Measurements from ENCODE around the gene RPL7A.
A peak's percentile ranks its signal among the peaks of the same experiment; 100 is the strongest.
"Not testable (repeated sequence)": the region's sequence is repeated elsewhere in the genome, so short reads cannot be mapped to it uniquely, and the experiment has no call there.

RPL7A gene

DNA sequence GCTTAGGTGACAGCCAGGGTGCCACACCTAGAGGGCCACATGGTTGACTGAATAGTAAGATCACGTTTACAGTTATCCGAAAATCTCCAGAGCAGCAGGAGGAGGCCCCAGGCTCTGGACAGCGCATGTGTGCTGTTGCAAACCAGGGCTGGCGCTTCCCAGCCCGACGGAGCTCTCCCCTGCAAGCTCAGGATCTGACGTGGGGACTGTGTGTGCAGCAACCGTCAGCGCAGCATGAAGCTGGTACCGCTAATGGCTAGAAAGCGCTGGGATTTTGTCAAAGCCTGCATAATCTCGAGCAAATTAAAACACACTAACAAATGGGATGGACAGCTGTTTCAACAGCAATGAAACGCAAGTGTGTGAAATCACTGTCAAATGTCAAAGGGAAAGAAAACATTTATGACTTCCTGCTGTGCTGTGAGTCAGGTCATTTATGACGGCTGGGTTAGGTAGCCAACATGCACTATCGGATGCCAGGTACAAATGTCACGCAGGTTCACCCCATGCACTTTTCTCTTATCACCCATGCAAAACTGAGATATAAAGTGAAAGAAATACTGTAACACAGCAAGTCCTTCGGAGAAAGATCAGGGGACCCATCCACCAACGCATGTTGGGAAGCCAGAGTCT lies 20.3 kb downstream of the RPL7A start:
- DNase-seq (ENCODE audit: low read depth): no peak

DNA sequence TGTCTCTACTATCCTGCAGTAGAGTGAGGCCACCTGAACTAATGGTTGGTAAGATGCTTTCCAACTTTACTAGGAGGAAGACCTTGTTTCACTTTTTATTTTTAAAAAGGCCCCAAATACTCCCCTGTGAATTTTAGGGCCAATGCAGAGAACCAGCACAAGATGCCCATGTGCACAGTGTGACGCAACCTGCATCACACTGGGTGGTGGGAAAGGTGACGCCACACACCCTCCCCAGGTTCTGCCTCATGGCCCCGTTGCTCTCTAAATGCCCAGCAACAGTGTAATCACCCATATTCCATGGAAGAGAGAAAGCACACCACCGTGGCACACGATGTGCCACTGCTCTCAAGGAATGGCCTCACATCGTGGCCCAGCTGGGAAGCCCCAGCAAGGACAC lies 21.4 kb downstream of the RPL7A start:
- DNase-seq (ENCODE audit: low read depth): no peak

DNA sequence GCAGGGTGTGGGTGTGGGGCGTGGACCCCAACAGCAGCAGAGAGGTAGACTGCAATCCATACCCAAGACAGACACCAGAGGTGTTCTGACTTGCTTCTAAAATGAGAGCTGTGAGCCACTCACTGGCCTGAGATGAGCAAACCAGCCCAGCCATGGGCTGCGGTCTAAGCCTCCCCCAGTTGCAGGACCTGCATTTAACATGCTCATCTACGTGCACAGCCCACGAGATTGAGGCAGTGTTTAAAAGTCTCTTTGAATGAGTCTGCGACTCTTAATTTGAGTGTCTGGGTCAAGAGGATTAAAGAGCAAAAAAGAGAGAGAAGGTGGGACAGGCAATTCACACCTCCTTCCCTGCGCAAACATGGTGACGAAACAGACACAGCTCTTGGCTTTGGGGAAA lies 21.9 kb downstream of the RPL7A start:
- DNase-seq (ENCODE audit: low read depth): no peak

DNA sequence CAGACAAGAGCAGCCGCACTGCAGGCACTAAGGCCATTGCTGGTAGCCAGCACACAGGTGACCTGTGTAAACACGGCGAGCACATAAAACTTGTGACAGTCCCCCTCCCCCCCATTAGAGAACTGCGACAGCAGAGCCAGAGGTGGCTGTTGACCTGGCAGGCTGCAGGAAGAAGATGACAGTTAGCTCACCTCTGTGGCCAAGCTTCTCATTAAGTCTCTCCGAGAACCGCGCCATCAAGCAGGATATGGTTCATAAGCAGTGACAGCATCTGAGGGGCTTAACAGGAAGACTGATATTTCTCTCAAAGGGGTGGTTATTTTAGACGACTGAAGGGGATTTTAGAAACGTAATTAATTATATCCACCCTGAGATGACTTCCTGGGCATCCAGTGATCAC lies 22.7 kb downstream of the RPL7A start:
- no peak for DNase-seq (ENCODE audit: low read depth)

DNA sequence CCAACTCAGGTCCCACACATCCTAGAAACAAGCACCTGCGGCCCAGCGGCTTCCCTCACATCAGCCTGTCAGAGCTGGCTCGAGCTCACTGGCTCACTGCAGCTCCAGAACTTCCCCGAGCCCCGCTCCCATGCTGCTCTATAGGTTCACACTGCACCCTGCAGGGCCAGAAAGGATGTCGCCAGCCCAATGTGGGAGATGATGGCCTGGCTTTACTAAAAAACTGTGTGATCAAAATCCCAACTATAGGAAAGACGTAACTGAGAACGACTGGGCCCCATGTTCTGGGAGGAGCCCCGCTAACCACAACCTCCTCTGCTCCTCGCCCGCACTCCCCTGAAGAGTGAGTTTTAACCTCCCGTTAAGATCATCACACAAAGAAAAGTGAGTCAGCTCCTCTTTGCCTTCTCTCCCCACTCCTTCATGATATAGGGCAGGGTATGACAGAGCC lies 23.3 kb downstream of the RPL7A start:
- peak; percentile 66 for DNase-seq (ENCODE audit: low read depth)

DNA sequence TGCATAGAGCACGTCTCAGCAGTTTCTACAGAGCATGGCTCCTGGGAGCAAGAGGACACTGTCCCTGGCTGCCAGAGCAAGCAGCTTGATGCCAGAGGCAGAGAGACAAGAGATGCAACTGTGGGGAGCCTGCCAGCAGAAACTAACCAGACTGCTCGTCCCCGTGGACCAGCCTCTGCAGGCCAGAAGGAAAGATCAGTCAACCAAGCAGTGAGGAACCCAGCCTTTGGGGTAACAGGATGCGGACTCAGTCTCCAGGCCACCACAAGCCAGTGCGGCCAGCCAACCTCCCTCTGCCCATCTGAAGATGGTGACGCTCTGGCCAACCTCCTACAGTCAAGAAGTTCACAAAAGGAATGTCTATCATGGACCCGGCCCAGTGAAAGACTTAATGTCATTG lies 24.1 kb downstream of the RPL7A start:
- no peak for DNase-seq (ENCODE audit: low read depth)

DNA sequence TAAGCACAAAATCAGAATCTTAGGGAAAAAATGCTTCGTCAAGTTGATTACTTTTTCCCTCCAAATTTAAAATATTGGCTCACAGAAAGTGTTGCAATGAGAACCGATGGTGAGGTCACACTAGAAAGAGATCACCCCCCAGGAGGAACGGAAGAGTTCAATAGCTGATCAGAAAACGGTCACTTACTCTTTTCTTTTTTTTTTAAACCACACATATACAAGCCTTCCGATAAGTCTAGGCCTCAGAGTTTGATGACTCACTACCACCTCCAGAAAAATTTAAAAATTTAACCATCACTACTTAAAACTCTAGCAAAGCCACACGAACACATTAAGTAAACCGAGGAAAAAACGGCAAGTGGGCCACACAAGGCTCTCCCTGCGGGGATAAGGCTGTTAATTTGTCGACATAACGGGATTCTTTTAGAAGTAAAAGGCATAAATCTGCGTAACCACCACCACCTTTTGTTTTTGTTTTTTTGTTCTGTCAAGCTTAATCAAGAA lies 26.6 kb downstream of the RPL7A start:
- no peak for DNase-seq (ENCODE audit: low read depth)

DNA sequence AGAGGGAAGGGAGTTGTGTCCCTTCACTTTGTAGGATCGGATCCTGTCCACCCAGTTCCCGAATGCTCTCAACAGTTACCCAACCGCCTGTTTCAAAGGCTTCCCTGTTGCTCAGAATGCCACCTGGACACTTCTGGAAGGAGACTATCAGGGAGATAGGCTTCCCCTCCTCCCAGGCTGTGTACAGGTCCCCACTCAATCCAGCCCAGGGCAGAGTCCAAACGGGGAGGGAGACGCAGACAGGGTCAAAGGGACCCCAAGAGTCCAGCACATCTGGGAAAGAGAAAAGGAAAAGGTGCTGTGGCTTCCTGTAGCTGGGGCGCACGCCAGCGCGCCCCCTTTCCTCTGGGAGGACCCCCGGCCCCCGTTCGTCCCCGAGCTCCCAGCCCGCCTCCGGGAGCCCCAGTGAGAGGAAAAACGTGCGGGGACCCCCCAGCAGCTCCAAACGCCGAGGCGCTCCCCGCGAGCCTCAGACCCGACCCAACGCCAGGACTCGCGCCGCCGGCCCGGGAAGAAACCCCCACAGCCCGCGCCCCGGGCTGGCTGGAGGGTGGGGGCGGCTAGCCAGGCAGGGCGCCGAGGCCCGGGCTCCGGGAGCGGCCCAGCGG lies 27.2 kb downstream of the RPL7A start:
- no peak for DNase-seq (ENCODE audit: low read depth)

DNA sequence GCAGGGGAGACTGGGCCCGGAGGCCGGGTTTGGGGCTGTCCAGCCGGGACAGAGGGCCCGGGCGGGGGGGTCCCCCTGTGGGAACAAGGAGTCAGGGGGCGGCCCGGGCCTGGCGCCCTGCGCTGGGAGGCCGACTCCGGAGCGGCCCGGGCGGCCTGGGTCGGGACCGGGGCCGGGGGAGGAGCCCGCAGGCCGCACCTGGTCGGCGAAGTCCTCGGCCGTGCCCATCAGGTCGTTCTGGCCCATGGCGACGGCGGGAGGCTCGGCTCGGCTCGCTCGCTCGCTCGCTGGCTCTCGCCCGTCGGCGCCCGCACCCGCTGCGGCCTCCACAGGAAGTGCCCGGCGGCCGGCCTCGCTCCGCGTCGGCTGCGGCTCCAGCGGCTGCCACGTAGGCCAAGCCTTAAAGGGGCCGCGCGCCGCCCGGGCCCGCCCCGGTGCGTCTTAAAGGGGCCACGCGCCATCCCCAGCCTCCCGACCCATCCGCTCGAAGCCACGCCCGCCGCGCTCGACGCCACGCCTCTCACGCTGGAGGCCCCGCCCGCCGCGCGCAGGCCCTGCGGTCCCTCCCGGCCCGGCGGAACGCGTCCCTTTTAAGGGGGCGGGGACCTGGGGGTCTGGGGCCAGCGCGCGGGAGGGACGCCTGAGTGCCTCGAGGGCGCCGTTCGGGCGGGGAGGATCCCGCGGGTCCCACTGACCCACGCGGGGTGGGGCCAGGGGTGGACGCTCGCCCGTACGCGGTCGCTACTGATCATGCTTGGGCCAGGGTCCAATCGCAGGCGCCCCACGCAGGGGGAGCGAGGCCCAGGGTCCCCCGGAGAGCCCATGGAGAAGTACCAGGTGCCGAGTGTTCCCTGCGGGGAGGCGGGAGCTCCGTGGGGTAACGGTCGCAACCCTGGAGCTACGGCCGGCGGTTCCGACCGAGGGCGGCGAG lies 28.0 kb downstream of the RPL7A start, which contains the start of the genes STKLD1 and SURF4:
Gene STKLD1 (plus strand): TSS at position 643 of the 931 bp plus-strand sequence. CDS start 108 bp downstream, at position 751.
Gene SURF4 (minus strand): TSS at position 337 of the 931 bp plus-strand sequence. CDS start 91 bp downstream, at position 246.
- DNase-seq (ENCODE audit: low read depth): peak; percentile 91

DNA sequence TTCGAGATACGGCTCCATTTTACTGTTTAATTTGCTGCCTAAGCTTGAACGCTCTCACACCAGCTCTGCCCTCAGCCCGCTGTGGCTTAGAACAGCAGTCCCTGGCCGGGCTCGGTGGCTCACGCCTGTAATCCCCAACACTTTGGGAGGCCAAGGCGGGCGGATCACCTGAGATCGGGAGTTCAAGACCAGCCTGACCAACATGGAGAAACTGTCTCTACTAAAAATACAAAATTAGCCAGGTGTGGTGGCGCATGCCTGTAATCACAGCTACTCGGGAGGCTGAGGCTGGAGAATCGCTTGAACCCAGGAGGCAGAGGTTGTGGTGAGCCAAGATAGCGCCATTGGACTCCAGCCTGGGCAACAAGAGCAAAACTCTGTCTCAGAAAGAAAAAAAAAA lies 29.3 kb downstream of the RPL7A start:
- DNase-seq (ENCODE audit: low read depth): not testable (repeated sequence)

DNA sequence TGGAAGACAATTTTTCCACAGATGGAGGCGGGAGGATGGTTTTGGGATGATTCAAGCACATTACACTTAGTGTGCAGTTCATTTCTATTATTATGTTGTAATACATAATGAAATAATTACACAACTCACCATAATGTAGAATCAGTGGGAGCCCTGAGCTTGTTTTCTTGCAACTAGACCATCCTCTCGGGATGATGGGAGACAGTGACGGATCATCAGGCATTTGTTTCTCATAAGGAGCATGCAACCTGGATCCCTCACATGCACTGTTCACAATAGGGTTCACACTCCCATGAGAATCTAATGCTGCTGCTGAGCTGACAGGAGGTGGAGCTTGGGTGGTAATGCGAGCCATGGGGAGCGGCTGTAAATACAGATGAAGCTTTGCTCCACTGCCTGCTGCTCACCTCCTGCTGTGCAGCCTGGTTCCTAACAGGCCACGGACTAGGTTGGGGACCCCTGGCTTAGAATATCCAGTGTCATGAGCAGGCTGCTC lies 29.8 kb downstream of the RPL7A start:
- no peak for DNase-seq (ENCODE audit: low read depth)

DNA sequence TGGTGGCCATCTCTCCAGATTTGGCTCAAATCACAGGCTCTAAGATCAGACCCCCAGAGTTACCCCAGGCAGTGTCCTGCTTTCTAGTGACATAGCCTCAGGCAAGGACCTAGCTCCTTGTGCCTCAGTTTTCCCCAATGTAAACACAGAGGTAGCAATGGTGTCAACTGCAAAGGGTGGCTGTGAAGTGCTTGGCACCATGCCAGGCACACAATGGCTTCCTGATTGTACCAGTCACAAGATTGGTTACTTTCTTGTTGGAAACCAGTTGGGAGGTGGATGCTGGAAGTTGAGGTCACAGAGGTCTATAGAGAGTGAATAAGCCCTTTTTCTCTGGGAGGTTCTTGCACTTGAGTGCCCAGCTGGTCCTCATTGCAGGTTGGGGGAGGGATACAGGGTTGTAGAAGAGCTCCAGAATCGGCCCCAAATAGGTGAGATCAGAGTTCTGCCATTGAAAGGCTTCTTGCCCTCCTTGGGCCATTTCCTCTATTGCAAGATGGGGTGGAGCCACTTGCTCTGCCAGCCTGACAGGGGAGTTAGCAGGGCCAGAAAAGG lies 30.5 kb downstream of the RPL7A start:
- DNase-seq (ENCODE audit: low read depth): no peak

DNA sequence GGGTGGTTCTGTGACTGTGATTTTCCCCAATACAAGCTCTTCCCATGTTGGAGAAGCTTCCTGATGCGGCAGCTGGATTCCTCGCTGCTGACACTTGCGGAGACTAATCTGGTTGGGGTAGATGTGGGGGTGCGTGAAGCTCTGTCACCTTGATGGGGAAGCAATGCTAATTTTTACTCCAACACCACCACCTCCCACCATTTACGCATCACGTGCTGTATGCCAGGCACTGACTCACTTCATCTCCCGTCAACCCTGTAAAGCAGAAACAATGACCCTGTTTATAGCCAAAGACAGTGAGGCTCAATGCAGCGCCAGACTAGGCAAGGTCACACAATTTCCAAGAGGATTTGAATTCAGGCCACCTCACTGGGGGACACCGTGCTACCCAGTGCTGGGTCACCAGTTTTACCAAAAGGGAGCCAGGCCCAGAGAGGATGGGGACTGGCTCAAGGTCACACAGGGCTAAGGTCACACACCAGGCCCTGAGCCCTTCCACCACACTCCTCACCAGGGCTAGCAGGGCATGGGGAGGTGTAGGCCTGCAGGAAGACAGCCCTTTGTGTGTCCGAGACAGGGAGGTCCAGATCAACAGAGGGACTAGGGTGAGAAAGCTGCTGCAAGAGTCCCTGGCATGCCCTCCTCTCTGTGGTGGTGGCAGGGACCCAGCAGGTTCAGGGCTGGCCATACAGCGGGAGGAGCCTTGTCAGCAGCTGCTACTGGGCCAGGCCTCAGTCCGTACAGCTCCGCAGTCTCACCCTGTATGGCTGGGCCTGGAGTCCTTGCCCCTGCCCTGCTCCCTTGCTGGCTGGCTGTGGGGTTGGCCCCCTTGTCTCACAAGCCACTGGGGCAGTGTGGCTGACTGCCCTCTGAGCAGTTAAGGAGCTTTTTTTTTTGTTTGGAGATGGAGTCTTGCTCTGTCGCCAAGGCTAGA lies 31.4 kb downstream of the RPL7A start:
- no peak for DNase-seq (ENCODE audit: low read depth)

DNA sequence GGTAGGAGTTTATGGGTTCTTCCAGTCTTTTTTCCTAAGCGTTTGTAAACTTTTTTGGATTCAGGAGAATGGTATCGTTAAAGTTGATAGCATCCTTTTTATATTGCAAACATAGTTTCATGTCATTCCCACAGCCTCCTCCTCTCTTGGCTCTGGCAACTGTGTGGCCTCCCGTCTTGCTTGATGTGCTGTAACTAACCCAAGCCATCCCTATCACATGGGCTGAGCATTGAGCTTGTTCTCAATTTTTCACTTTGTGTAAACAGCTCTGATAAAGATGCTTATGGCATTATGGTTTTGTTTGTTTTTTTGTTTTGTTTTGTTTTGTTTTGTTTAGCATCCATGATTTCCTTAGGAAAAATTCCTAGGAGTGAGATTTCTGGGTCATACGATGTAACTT lies 32.7 kb downstream of the RPL7A start:
- no peak for DNase-seq (ENCODE audit: low read depth)

DNA sequence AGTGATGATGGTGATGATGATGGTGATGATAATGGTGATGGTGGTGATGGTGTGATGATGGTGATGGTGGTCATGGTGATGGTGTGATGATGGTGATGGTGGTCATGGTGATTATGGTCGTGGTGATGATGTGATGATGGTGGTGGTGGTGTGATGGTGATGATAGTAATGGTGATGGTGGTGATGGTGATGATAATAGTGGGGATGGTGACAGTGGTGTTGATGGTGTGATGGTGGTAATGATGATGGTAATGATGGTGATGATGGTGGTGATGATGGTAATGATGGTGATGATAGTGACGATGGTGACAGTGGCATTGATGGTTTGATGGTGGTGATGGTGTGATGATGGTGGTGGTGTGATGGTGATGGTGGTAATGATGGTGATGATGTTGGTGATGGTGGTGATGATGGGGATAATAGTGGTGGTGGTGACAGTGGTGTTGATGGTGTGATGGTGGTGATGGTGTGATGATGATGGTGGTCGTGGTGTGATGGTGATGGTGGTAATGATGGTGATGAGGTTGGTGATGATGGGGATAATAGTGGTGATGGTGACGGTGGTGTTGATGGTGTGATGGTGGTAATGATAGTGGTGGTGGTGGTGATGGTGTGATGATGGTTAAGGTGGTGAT lies 34.6 kb downstream of the RPL7A start:
- DNase-seq (ENCODE audit: low read depth): no peak

DNA sequence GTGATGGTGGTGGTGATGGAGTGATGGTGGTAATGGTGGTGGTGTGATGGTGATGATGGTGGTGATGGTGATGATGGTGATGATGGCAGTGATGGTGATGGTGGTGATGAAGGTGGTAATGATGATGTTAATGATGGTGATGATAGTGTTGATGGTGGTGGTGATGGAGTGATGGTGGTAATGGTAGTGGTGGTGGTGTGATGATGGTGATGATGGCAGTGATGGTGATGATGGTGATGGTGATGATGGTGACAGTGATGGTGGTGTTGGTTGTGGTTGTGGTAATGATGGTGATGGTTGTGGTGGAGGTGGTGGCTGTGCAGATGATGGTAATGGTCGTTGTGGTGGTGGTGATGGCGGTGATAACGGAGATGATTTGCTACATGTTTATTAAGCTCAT lies 35.4 kb downstream of the RPL7A start:
- DNase-seq (ENCODE audit: low read depth): no peak

DNA sequence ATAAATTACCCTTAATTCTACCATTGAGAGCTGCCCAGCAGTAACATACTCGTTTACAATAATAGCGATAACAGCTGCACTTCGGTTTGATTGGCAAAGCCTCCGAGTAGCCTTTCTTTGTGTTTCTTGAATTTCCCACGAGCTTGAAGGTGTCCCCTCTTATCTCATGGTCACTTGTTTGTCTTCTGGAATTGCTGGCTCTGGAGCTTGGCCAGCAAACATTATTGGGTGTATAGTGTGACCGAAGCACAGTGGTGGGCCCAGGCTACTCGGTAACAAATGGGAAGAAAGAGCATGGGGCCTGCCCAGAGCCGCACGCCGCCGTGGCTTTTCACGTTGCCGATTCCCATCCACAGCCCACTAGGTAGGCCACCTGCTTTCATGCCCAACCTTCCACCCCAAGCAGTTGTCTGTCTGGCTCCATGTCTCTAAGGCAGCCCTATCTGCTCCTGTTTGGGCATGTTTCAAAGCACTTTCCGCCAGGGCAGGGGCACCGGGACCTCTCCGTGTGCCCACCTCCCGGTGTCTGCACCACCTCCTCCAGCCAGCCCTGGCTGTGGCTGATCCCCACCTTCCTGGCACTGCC lies 36.8 kb downstream of the RPL7A start:
- no peak for DNase-seq (ENCODE audit: low read depth)

DNA sequence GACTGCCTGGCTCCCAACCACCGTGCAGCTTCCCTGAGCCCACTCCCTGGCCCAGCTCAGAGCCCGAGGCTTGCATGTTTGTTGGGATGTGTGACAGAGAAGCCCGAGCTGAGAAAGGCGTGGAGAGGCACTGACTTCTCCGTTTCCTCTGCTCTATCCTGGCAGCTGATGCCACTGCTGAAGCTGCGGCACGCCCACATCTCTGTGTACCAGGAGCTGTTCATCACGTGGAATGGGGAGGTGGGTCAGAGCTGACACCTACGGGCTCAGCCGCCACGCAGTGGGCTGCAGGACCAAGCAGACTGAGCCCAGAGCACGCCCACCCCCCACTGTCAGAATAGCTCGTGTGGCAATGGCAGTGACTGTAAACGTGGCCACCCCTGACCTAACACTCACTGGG lies 37.4 kb downstream of the RPL7A start:
- no peak for DNase-seq (ENCODE audit: low read depth)

DNA sequence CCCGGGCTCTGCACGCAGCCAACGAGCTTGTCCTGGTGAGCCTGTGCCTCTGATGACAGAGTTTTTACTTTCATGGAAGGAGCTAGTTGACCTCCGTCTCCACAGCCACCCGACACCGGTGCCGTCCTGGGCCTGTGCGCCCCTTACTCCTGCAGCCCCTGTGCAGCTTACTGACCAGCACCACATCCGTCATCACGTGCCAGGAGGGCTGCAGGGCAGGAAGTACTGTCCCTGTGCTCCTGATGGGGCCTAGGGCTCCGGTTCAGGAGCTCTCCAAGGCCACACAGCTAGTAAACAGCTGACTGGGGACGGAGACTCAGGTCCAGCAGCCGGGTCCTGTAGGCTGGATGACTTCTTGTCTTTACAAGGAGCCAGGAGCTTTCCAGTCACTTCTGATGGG lies 38.3 kb downstream of the RPL7A start:
- no peak for DNase-seq (ENCODE audit: low read depth)

DNA sequence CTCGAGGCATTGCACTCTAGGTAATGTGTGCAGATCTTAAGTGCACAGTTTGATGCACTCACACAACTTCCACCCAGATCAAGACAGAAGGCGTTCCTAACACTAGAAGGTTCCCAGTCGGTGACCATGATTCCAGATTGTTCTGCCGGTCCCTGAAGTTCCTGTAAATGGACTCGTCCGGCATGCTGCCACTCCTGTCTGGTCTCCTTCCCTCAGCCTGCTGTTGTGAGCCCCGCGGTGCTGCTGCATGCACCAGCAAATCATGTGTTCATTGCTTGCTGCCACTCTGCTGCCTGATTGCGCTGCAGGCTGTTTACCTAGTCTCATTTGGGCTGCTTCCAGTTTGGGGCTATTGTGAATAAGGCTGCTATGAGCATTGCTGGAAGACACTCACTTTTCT lies 39.7 kb downstream of the RPL7A start:
- no peak for DNase-seq (ENCODE audit: low read depth)

Data from stimulated activated CD4-positive, alpha-beta T cell treated with anti-CD3 and anti-CD28 coated beads, Interleukin-2, amount 100 ng/mL, for 4 hours (primary cell).